ENCODE data around the gene FRYL. TPM values are rescaled to one million over a fixed set of nuclear protein-coding genes. Genes with fewer than 3 reads are reported as not detected.
"Not testable (repeated sequence)": the region's sequence is repeated elsewhere in the genome, so short reads cannot be mapped to it uniquely, and the experiment has no call there.

The FRYL gene
- total RNA-seq, 1 donor from 2014 or later: 65.5 TPM

DNA sequence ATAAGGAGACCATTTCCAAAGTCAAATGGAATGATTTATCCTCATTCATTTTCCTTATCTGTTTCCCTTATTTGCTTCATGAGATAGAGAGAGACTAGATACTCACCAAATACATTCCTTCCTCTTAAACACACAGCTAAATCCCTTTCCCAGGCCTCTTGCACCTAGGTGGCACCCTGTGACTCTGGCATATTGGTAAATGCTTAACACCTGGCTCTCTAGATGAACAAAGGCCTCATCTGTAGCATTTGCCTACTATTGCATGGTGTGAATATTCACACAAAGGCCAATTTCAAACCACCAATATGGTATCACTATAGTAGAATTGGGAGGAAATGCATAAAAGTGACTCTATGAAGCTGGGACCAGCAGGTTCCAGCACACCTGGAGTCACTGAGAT, 319.1 kb downstream of the FRYL start:
- H3K4me3 Mint-ChIP-seq (ENCODE audit: low read depth): no peak overlapping the region
- H3K36me3 Mint-ChIP-seq (ENCODE audit: insufficient read depth): no peaks in the 10 kb centered on the region
- no peaks in the 10 kb centered on the region for H3K27me3 Mint-ChIP-seq
- TF ChIP-seq, protein P1, sequence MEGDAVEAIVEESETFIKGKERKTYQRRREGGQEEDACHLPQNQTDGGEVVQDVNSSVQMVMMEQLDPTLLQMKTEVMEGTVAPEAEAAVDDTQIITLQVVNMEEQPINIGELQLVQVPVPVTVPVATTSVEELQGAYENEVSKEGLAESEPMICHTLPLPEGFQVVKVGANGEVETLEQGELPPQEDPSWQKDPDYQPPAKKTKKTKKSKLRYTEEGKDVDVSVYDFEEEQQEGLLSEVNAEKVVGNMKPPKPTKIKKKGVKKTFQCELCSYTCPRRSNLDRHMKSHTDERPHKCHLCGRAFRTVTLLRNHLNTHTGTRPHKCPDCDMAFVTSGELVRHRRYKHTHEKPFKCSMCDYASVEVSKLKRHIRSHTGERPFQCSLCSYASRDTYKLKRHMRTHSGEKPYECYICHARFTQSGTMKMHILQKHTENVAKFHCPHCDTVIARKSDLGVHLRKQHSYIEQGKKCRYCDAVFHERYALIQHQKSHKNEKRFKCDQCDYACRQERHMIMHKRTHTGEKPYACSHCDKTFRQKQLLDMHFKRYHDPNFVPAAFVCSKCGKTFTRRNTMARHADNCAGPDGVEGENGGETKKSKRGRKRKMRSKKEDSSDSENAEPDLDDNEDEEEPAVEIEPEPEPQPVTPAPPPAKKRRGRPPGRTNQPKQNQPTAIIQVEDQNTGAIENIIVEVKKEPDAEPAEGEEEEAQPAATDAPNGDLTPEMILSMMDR (IDR thresholded peaks at IDR 0.05; ENCODE audit: unreplicated experiment): no peak
- no peaks in the 10 kb centered on the region for H3K9me3 Mint-ChIP-seq (ENCODE audit: low read depth)
- H3K27ac Mint-ChIP-seq: no peak overlapping the region
- no peak for DNase-seq (ENCODE audit: low spot score, unreplicated experiment)
- H3K4me1 Mint-ChIP-seq (ENCODE audit: low read depth): peaks cover 5% of the 10 kb centered on the region

DNA sequence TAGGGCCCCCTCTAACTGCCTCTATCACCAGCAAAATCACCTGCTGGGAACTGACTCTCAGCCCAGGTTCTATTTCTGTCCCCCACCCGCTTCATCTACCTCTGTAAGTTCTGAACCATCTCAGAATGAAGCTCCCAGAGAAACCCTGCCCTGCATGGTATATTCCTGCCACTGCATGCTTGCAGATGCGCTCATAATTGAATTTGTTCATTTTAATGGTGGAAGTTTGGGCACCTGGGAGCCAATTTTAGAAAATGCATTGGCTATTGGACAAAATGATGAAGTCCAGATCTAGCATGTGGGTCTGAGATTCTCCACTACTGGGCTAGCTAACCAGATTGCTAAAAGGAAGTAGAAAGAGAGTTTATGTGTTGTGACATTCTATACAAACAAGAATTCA, 325.5 kb downstream of the FRYL start:
- no peaks in the 10 kb centered on the region for H3K27me3 Mint-ChIP-seq
- H3K4me3 Mint-ChIP-seq (ENCODE audit: low read depth): no peak overlapping the region
- no peaks in the 10 kb centered on the region for H3K36me3 Mint-ChIP-seq (ENCODE audit: insufficient read depth)
- TF ChIP-seq, protein P1 (IDR thresholded peaks at IDR 0.05; ENCODE audit: unreplicated experiment): no peak
- H3K4me1 Mint-ChIP-seq (ENCODE audit: low read depth): no peaks in the 10 kb centered on the region
- H3K27ac Mint-ChIP-seq: no peak overlapping the region
- H3K9me3 Mint-ChIP-seq (ENCODE audit: low read depth): no peaks in the 10 kb centered on the region
- no peak for DNase-seq (ENCODE audit: low spot score, unreplicated experiment)

DNA sequence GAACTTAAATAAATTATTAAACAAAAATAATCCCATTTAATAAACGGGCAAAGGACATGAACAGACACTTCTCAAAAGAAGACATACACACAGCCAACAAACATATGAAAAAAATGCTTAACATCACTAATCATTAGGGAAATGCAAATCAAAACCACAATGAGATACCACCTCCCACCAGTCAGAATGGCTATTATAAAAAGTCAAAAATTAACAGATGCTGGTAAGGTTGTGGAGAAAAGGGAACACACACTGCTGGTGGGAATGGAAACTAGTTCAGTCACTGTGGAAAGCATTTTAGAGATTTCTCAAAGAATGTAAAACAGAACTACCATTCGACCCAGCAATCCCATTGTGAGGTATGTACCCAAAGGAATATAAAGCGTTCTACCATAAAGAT, 328.4 kb downstream of the FRYL start:
- not testable (repeated sequence) for H3K27ac Mint-ChIP-seq; H3K4me3 Mint-ChIP-seq (ENCODE audit: low read depth); DNase-seq (ENCODE audit: low spot score, unreplicated experiment); H3K36me3 Mint-ChIP-seq (ENCODE audit: insufficient read depth); H3K9me3 Mint-ChIP-seq (ENCODE audit: low read depth); H3K27me3 Mint-ChIP-seq; H3K4me1 Mint-ChIP-seq (ENCODE audit: low read depth)

DNA sequence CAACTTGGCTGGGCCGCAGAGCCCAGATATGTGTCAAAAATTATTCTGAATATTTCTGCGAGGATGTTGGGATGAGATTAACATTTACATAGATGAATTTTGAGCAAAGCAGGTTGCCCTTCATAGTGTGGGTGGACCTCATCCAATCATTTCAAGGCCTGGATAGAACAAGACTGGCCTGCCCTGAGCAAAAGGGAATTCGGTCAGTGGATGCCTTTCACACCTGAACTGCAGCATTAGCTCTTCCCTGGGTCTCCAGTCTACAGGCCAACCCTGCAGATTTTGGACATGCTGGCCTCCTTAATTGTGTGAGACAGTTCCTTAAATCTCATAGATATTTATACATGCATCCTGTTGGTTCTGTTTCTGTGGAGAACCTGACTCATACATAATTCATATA, 329.3 kb downstream of the FRYL start:
- TF ChIP-seq, protein P1 (IDR thresholded peaks at IDR 0.05; ENCODE audit: unreplicated experiment): no peak
- Mint-ChIP-seq H3K4me3 (ENCODE audit: low read depth) (no peak overlapping the region), H3K36me3 (ENCODE audit: insufficient read depth) (no peaks in the 10 kb centered on the region), H3K4me1 (ENCODE audit: low read depth) (no peaks in the 10 kb centered on the region), H3K9me3 (ENCODE audit: low read depth) (no peaks in the 10 kb centered on the region), H3K27ac (no peak overlapping the region), H3K27me3 (no peaks in the 10 kb centered on the region)
- no peak for DNase-seq (ENCODE audit: low spot score, unreplicated experiment)

DNA sequence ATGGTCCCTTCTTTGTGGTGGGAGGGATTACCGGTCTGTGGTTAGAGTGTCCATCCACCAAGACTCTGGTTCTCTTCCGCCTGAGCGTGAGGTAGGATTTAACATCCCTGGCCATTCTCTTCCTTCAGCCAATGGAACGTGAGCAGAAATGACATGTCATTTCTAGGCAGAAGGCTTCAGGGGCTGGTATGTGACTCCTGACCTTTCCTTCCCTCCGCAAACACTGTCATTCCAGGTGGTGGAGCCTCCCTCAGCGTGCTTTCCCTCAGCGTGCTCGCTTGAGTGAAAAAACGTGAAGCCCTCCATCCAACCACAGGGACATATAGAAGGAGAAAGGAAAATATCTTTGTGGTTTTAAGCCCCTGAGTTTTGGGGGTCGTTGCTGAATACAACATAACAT, 330.9 kb downstream of the FRYL start:
- Mint-ChIP-seq H3K27me3 (no peaks in the 10 kb centered on the region), H3K36me3 (ENCODE audit: insufficient read depth) (no peaks in the 10 kb centered on the region), H3K4me1 (ENCODE audit: low read depth) (no peaks in the 10 kb centered on the region), H3K9me3 (ENCODE audit: low read depth) (no peaks in the 10 kb centered on the region), H3K4me3 (ENCODE audit: low read depth) (no peak overlapping the region), H3K27ac (no peak overlapping the region)
- TF ChIP-seq, protein P1 (IDR thresholded peaks at IDR 0.05; ENCODE audit: unreplicated experiment): no peak
- no peak for DNase-seq (ENCODE audit: low spot score, unreplicated experiment)

Other genes with a start within 250 kb of the FRYL start
- 145 and 150 TPM in 2 replicates for gene OCIAD1, start 50.8 kb upstream of the FRYL start, total RNA-seq
- gene OCIAD2, start 126.5 kb upstream of the FRYL start, total RNA-seq: 84.3 and 108 TPM in 2 replicates
- not detected in 2 replicates for gene CWH43, start 206.0 kb upstream of the FRYL start, total RNA-seq